GM23248 (cell line): ENCODE data around the gene USP6. TPM values are rescaled to one million over a fixed set of nuclear protein-coding genes. Genes with fewer than 3 reads are reported as not detected.
"Not testable (repeated sequence)": the region's sequence is repeated elsewhere in the genome, so short reads cannot be mapped to it uniquely, and the experiment has no call there.

Experiments used
- DNase-seq: peaks from one replicate; pipeline ENCODE4 v3.0.0-alpha.2; 2015
- H2AFZ ChIP-seq: fragments of 200-600 bp; sonication (generic); 2 replicates; pipeline ENCODE4 v1.6.1; 2016; ENCODE audit warnings: antibody characterized with exemption
- H3F3A ChIP-seq: fragments of 200-600 bp; sonication (generic); 2 replicates; pipeline ENCODE4 v1.6.1; 2016; ENCODE audit warnings: mild to moderate bottlenecking, antibody characterized with exemption, mixed run types; ENCODE audit not compliant: insufficient read depth
- H3K27ac ChIP-seq: fragments of 200-600 bp; sonication (generic); 2 replicates; pipeline ENCODE4 v1.5.1; 2016; ENCODE audit warnings: mild to moderate bottlenecking
- H3K27me3 ChIP-seq: fragments of 200-600 bp; sonication (generic); replicated peaks from 2 replicates; pipeline ENCODE4 v1.6.1; 2016; ENCODE audit warnings: mild to moderate bottlenecking; ENCODE audit not compliant: insufficient read depth
- H3K36me3 ChIP-seq: fragments of 200-600 bp; sonication (generic); 2 replicates; pipeline ENCODE4 v1.6.1; 2016; ENCODE audit warnings: low read depth, mild to moderate bottlenecking
- H3K4me1 ChIP-seq: fragments of 200-600 bp; sonication (generic); 2 replicates; pipeline ENCODE4 v1.6.1; 2016; ENCODE audit warnings: mild to moderate bottlenecking; ENCODE audit not compliant: insufficient read depth
- H3K4me2 ChIP-seq: fragments of 200-600 bp; sonication (generic); one replicate; pipeline ENCODE4 v1.6.1; 2016; ENCODE audit warnings: mild to moderate bottlenecking; ENCODE audit not compliant: unreplicated experiment
- H3K4me3 ChIP-seq: fragments of 200-600 bp; sonication (generic); 2 replicates; pipeline ENCODE4 v1.5.1; 2016; ENCODE audit warnings: mild to moderate bottlenecking
- H3K79me2 ChIP-seq: fragments of 200-600 bp; sonication (generic); 2 replicates; pipeline ENCODE4 v1.6.1; 2016; ENCODE audit warnings: mild to moderate bottlenecking; ENCODE audit not compliant: insufficient read depth
- H3K9ac ChIP-seq: fragments of 200-600 bp; sonication (generic); 2 replicates; pipeline ENCODE4 v1.6.1; 2016; ENCODE audit warnings: mild to moderate bottlenecking
- H3K9me2 ChIP-seq: fragments of 200-600 bp; sonication (generic); 2 replicates; pipeline ENCODE4 v1.6.1; 2016; ENCODE audit warnings: mixed run types, mild to moderate bottlenecking, moderate library complexity; ENCODE audit not compliant: insufficient read depth
- H3K9me3 ChIP-seq: fragments of 200-600 bp; sonication (generic); one replicate; pipeline ENCODE4 v1.6.1; 2017; ENCODE audit warnings: low read depth
- H4K20me1 ChIP-seq: fragments of 200-600 bp; sonication (generic); 2 replicates; pipeline ENCODE4 v1.6.0; 2016; ENCODE audit not compliant: insufficient read depth
- EZH2 ChIP-seq: fragments of 200-600 bp; sonication (generic); IDR thresholded peaks from 2 replicates; pipeline ENCODE4 v1.6.1; 2018; ENCODE audit warnings: antibody characterized with exemption, mild to moderate bottlenecking; ENCODE audit not compliant: insufficient read depth, poor library complexity, severe bottlenecking
- EZH2phosphoT487 ChIP-seq: fragments of 200-600 bp; sonication (generic); IDR thresholded peaks from 2 replicates; pipeline ENCODE4 v1.6.1; 2018; ENCODE audit warnings: antibody characterized with exemption, moderate library complexity, mild to moderate bottlenecking, low read depth; ENCODE audit not compliant: insufficient read depth
- WGBS, 2 experiments: methylation state at CpG; one replicate each; pipeline ENCODE4 v1.1.6; 2015 to 2017; ENCODE audit warnings: low lambda C conversion rate in 2 of 2, low coverage in 1 of 2; ENCODE audit errors: missing lambda C conversion rate in 2 of 2; 5-methylcytosine and 5-hydroxymethylcytosine counted together
- in situ Hi-C: fragments of 300-500 bp; cut with MboI; formaldehyde crosslinking; loops from 2 replicates; pipeline ENCODE4 v1.15.0; 2020
- polyA plus RNA-seq: library from polyadenylated mRNA; unstranded; fragments of >200 nt; fragmentation: Nextera tagmentation; extraction: Ambion mirVana; gene quantifications from 2 replicates; pipeline ENCODE4 v1.2.1, GENCODE V29; 2016
- total RNA-seq: library from RNA; depleted of rRNA; stranded (reverse); fragments of >200 nt; shearing (Covaris generic); gene quantifications from 2 replicates; pipeline ENCODE4 v1.2.3, GENCODE V29; 2014

Gene USP6
- total and polyA plus RNA-seq, 2 experiments from 2014 or later: 0.25 TPM; not detected in 1

- Histone ChIP-seq H3K4me1 (no peaks in the 10 kb centered on the region), H3K36me3 (no peaks in the 10 kb centered on the region), H3K4me3 (no peak overlapping the region), H3K4me2 (no peak overlapping the region), H3K79me2 (no peaks in the 10 kb centered on the region; the same call in 1 of the 2 replicates), H3K27ac (no peak overlapping the region), H3K9me2 (no peaks in the 10 kb centered on the region), H3K27me3 (no peaks in the 10 kb centered on the region), H3K9me3 (no peaks in the 10 kb centered on the region), H4K20me1 (no peaks in the 10 kb centered on the region), H2AFZ (no peak overlapping the region), H3K9ac (no peak overlapping the region), H3F3A (no peaks in the 10 kb centered on the region)
- 87 to 92% methylated on average over 8 of the region's 8 CpGs for WGBS, 2 experiments
- in situ Hi-C loops: no loop called here
- DNase-seq: peak; percentile 9
- TF ChIP-seq EZH2phosphoT487 (no peak), EZH2 (no peak)
Observed at GRCh38 chr17:5210614-5211252, 94.9 kb downstream of the USP6 start.

DNA sequence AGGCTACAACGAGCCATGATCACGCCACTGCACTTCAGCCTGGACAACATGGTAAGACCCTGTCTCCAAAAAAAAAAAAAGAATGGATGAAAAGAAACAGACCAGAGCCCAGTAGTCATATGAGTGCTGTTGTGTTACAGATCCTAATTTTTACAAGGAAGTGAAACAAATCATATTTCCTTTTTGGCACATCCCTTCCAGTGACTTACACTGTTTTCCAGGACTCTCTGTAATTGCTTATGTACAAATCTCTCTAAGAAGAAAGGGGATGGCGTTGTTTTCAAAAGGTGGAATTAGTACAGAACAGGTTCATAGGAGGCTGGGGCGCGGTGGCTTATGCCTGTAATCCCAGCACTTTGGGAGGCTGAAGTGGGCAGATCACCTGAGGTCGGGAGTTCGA is 95.6 kb downstream of the USP6 start:
- H3K27ac ChIP-seq: no peak overlapping the region
- no peak overlapping the region for H3K4me2 ChIP-seq
- no peak overlapping the region for H3K9ac ChIP-seq
- no peaks in the 10 kb centered on the region for H3K79me2 ChIP-seq
- no peak for DNase-seq
- H3K9me2 ChIP-seq: no peaks in the 10 kb centered on the region
- in situ Hi-C loops: no loop called here
- H2AFZ ChIP-seq: no peak overlapping the region
- WGBS, 2 experiments: 96 to 97% methylated on average over 7 of the region's 7 CpGs
- no peaks in the 10 kb centered on the region for H4K20me1 ChIP-seq
- H3K27me3 ChIP-seq: no peaks in the 10 kb centered on the region
- no peak for TF ChIP-seq EZH2phosphoT487
- TF ChIP-seq EZH2: no peak
- no peak overlapping the region for H3K4me3 ChIP-seq
- H3F3A ChIP-seq: no peaks in the 10 kb centered on the region
- H3K4me1 ChIP-seq: no peaks in the 10 kb centered on the region
- H3K9me3 ChIP-seq: no peaks in the 10 kb centered on the region
- no peaks in the 10 kb centered on the region for H3K36me3 ChIP-seq

GRCh38 chr17:5217562-5217961 is 101.7 kb downstream of the USP6 start:
- H4K20me1 ChIP-seq, H3K4me2 ChIP-seq, in situ Hi-C loops, H2AFZ ChIP-seq, H3K27ac ChIP-seq, H3K4me1 ChIP-seq, H3K9me2 ChIP-seq, DNase-seq, H3K9ac ChIP-seq, H3K27me3 ChIP-seq, H3F3A ChIP-seq, H3K79me2 ChIP-seq, H3K36me3 ChIP-seq, H3K9me3 ChIP-seq, H3K4me3 ChIP-seq: not testable (repeated sequence)
- WGBS, 2 experiments: 77 to 89% methylated on average over 3 to 4 of the region's 5 CpGs

- no peaks in the 10 kb centered on the region for H3K9me3 ChIP-seq
- WGBS, 2 experiments: 96 to 97% methylated on average over 6 of the region's 6 CpGs
- no peak overlapping the region for H2AFZ ChIP-seq
- no peaks in the 10 kb centered on the region for H3K36me3 ChIP-seq
- no peaks in the 10 kb centered on the region for H3K79me2 ChIP-seq
- H3K27ac ChIP-seq: no peak overlapping the region
- no peak overlapping the region for H3K4me2 ChIP-seq
- H3K4me3 ChIP-seq: no peak overlapping the region
- no peaks in the 10 kb centered on the region for H3K9me2 ChIP-seq
- no peaks in the 10 kb centered on the region for H4K20me1 ChIP-seq
- no peak for DNase-seq
- no peaks in the 10 kb centered on the region for H3K27me3 ChIP-seq
- no peaks in the 10 kb centered on the region for H3F3A ChIP-seq
- no peaks in the 10 kb centered on the region for H3K4me1 ChIP-seq
- H3K9ac ChIP-seq: no peak overlapping the region
- TF ChIP-seq EZH2: no peak
- no peak for TF ChIP-seq EZH2phosphoT487
- in situ Hi-C loops: no loop called here
Observed at GRCh38 chr17:5219536-5219935, 103.7 kb downstream of the USP6 start.

DNA sequence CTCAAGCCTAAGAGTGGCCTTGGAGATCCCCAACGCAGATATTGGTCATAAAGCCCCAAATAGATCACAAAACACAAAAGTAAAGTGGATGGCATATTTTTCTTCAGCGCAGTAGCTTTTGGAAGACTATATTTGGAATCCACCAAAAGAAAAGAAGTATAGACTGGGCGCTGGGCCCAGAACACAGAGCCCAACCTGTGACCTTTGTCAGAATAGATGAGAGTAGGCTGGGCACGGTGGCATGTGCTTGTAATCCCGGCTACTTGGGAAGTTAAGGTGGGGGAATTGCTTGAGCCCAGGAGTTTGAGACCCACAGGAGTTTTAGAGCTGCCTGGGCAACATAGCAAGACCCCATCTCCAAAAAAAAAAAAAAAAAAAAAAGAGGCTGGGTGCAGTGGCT is 104.2 kb downstream of the USP6 start:
- no peaks in the 10 kb centered on the region for H3K9me3 ChIP-seq
- H3K27ac ChIP-seq: no peak overlapping the region
- in situ Hi-C loops: no loop called here
- no peak overlapping the region for H2AFZ ChIP-seq
- H3F3A ChIP-seq: no peaks in the 10 kb centered on the region
- H3K9me2 ChIP-seq: no peaks in the 10 kb centered on the region
- H3K4me1 ChIP-seq: no peaks in the 10 kb centered on the region
- no peaks in the 10 kb centered on the region for H3K27me3 ChIP-seq
- H3K36me3 ChIP-seq: no peaks in the 10 kb centered on the region
- H3K4me2 ChIP-seq: no peak overlapping the region
- TF ChIP-seq EZH2 (no peak), EZH2phosphoT487 (no peak)
- no peak overlapping the region for H3K4me3 ChIP-seq
- H3K79me2 ChIP-seq: no peaks in the 10 kb centered on the region
- no peak for DNase-seq
- 91 to 93% methylated on average over 5 of the region's 5 CpGs for WGBS, 2 experiments
- no peaks in the 10 kb centered on the region for H4K20me1 ChIP-seq
- H3K9ac ChIP-seq: no peak overlapping the region

- H3K9ac ChIP-seq, H3K9me3 ChIP-seq, H3K4me2 ChIP-seq, H4K20me1 ChIP-seq, H3K36me3 ChIP-seq, H3K4me1 ChIP-seq, H3F3A ChIP-seq, H3K4me3 ChIP-seq, H3K27ac ChIP-seq, in situ Hi-C loops, H2AFZ ChIP-seq, H3K9me2 ChIP-seq, H3K27me3 ChIP-seq, DNase-seq, H3K79me2 ChIP-seq: not testable (repeated sequence)
- WGBS, 2 experiments: 94 to 96% methylated on average over 12 of the region's 12 CpGs
Observed at GRCh38 chr17:5221912-5222311, 106.1 kb downstream of the USP6 start.
